ENCODE data around the gene PFKFB2. TPM values are rescaled to one million over a fixed set of nuclear protein-coding genes. Genes with fewer than 3 reads are reported as not detected.
"Not testable (repeated sequence)": the region's sequence is repeated elsewhere in the genome, so short reads cannot be mapped to it uniquely, and the experiment has no call there.

PFKFB2 gene
- total RNA-seq, 2 experiments from 2014 or later: 3.1 to 3.5 TPM

DNA sequence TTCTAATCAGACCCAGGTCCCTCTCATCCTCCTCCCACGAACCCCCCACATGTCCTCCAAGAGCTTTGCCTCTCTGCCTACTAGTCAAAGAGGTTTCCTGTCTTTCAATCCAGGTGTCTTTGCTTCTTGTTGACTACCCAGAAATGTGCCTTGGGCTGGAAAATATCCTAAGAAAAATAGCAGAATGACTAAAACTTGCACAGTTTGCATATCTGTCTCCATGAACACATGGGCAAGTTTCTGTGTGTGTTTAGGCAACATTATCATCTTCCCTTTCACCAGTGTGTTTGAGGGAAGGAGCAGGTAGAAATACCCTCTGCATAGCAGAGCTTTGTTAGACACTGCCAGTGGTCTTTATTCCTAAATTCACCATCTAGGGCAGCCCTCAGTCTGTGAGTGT lies 22.1 kb upstream of the PFKFB2 start:
- CTCF ChIA-PET: interaction anchor here (0.5 to 2.6 kb wide), 4 partner anchors 10 to 393 kb away, joined by 3 to 10 read pairs (median 4); no protein-coding TSS in a partner anchor
- H3K27me3 Mint-ChIP-seq: peaks cover 23% of the 10 kb centered on the region
- no peak overlapping the region for H3K4me3 Mint-ChIP-seq
- POLR2A ChIA-PET: no interaction called here
- no peaks in the 10 kb centered on the region for H3K36me3 Mint-ChIP-seq (ENCODE audit: low read depth)
- no peaks in the 10 kb centered on the region for H3K4me1 Mint-ChIP-seq
- intact Hi-C loops (cut with DNase I, micrococcal nuclease): no loop called here
- ATAC-seq (no peak), DNase-seq (no peak)
- H3K9me3 Mint-ChIP-seq (ENCODE audit: low read depth): no peaks in the 10 kb centered on the region
- H3K27ac Mint-ChIP-seq: no peak overlapping the region

DNA sequence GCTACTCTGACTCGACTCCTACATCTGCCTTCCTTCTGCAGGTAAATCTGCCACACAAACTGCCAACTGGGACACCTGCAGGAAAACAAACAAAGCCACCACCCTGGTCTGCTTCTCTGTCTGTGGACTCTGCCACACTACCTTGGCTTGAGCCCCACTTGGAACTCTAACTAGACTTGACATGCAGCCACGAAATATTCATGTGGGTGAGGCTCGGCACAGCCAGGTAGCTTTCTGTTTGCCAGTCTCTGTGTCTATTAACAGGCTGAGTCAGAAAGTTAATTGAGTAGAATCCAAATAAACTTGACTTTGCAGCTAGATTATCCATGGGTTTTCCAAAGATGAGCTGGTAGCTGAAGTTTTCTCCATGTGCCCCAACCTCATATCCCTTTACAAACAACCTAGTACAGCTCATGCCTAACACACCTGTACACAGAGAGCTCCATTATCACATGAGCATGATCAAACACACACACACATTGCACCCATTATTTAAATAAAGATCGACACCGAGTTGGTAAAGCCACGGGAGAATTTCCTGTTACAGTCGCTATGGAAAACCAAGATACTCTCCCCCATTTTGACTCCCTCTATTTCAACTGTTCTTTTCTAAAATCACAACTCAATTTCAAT lies 21.3 kb upstream of the PFKFB2 start:
- CTCF ChIA-PET: no interaction called here
- Mint-ChIP-seq H3K4me1 (no peaks in the 10 kb centered on the region), H3K36me3 (ENCODE audit: low read depth) (no peaks in the 10 kb centered on the region), H3K9me3 (ENCODE audit: low read depth) (no peaks in the 10 kb centered on the region), H3K27me3 (peaks cover 20% of the 10 kb centered on the region), H3K27ac (no peak overlapping the region), H3K4me3 (no peak overlapping the region)
- intact Hi-C loops (cut with DNase I, micrococcal nuclease): no loop called here
- POLR2A ChIA-PET: no interaction called here
- ATAC-seq: no peak
- DNase-seq: no peak

DNA sequence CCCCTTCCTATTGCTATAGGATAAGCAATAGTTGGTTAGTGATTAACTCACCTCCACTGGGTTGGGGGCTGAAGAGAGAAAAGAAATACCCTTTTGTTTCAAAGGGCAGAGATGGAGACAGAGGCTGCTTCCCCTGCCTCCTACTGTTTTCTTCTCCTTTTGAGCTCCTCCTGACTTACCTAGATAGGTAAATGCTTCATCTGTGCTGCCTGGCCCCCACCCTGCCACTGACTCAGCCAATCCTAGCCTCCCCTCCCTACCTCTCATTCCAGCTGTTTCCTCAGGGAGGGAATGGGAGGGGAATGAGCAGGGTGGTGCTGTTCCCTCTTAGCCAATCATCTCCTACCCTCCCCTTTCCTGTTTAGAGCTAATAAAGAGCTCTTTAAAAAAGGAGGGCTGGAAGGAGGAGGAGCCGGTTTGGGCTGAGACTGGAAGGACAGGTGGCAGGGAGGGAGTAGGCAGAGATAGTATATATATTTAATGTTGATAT lies 20.5 kb upstream of the PFKFB2 start, which contains the start of gene C1orf116:
Gene C1orf116, minus strand, starts transcription at position 229 of the 490 bp plus-strand sequence. CDS start 5,158 bp downstream, outside the sequence.
- ATAC-seq (no peak), DNase-seq (no peak)
- CTCF ChIA-PET: interaction anchor here (0.6 to 1.4 kb wide), 4 partner anchors 39 to 81 kb away, joined by 3 read pairs; no protein-coding TSS in a partner anchor
- Mint-ChIP-seq H3K27ac (no peak within 1 kb of the TSS), H3K4me3 (no peak within 1 kb of the TSS), H3K36me3 (ENCODE audit: low read depth) (no peaks in the 10 kb centered on the region), H3K9me3 (ENCODE audit: low read depth) (no peaks in the 10 kb centered on the region), H3K4me1 (no peaks in the 10 kb centered on the region), H3K27me3 (peaks cover 15% of the 10 kb centered on the region)
- intact Hi-C loops (cut with DNase I, micrococcal nuclease): no loop called here
- POLR2A ChIA-PET: no interaction called here

DNA sequence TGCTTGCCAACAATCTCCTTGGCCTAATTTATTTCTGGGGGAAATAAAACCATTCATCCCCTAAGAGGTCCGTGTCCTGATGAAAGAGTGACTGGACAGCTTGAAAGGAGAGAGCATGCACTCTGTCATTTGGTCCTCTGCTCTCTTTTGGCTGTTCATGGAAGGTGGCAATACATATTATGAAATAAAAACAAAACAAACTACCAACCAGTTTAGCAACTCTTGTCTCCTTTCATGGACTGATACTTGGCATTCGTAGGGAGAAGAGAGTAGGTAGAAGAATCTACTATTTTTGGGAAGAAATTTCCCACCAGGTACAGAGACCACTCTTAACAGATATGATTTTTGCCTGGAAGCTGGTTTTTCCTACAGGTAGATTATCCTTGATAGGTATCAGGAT lies 19.8 kb upstream of the PFKFB2 start:
- DNase-seq: no peak
- H3K36me3 Mint-ChIP-seq (ENCODE audit: low read depth): no peaks in the 10 kb centered on the region
- peaks cover 15% of the 10 kb centered on the region for H3K27me3 Mint-ChIP-seq
- H3K4me1 Mint-ChIP-seq: no peaks in the 10 kb centered on the region
- intact Hi-C loops (cut with DNase I, micrococcal nuclease): no loop called here
- H3K9me3 Mint-ChIP-seq (ENCODE audit: low read depth): no peaks in the 10 kb centered on the region
- ChIA-PET CTCF (interaction anchor here (0.7 to 1.4 kb wide), 6 partner anchors 9 to 82 kb away, joined by 3 read pairs; no protein-coding TSS in a partner anchor), POLR2A (no interaction called here)
- no peak overlapping the region for H3K27ac Mint-ChIP-seq
- no peak overlapping the region for H3K4me3 Mint-ChIP-seq
- ATAC-seq: no peak

DNA sequence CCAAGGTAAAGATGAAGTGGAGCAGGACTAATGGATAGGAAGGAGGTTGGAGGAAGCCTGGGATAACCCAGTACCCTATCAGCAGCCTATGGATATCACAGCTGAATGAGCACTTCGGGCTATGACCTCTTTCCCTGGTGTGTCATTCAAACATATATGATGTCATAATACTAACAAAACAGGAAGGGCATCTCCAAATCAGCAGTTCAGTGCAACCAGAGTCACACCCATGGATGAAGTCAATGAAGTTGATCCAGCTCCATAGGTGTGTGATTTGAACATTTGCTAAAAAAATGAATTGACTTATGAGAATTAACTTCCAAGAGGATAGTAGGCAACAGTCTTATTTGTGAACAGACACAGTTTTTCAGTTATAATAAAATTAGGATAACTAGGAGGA lies 18.9 kb upstream of the PFKFB2 start:
- DNase-seq (no peak), ATAC-seq (no peak)
- no peak overlapping the region for H3K27ac Mint-ChIP-seq
- H3K27me3 Mint-ChIP-seq: peaks cover 15% of the 10 kb centered on the region
- ChIA-PET POLR2A (no interaction called here), CTCF (interaction anchor here (0.7 to 1.4 kb wide), 3 partner anchors 8 to 37 kb away, joined by 3 read pairs; no protein-coding TSS in a partner anchor)
- H3K9me3 Mint-ChIP-seq (ENCODE audit: low read depth): no peaks in the 10 kb centered on the region
- intact Hi-C loops (cut with DNase I, micrococcal nuclease): no loop called here
- no peaks in the 10 kb centered on the region for H3K36me3 Mint-ChIP-seq (ENCODE audit: low read depth)
- H3K4me1 Mint-ChIP-seq: no peaks in the 10 kb centered on the region
- H3K4me3 Mint-ChIP-seq: no peak overlapping the region

DNA sequence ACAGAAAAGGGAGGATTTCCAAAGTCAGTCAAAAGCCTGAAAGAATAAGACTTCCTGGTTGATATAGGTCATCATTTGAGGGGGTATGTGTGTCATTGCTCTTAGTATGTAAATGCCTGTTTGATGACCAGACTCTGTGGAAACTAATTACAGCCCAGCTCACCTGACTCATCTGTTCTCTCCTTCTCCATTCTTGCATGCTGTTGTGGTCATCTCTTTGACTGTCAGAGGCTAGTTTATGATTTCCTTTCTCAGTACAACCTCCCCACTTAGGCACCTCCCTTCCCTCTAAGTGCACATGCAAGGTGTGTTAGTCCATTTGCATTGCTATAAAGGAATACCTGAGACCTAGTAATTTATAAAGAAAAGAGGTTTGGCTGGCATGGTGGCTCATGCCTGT lies 18.1 kb upstream of the PFKFB2 start:
- Mint-ChIP-seq H3K4me1 (no peaks in the 10 kb centered on the region), H3K4me3 (no peak overlapping the region), H3K36me3 (ENCODE audit: low read depth) (no peaks in the 10 kb centered on the region), H3K9me3 (ENCODE audit: low read depth) (no peaks in the 10 kb centered on the region), H3K27ac (no peak overlapping the region), H3K27me3 (peaks cover 15% of the 10 kb centered on the region)
- ChIA-PET POLR2A (no interaction called here), CTCF (interaction anchor here (0.5 kb wide), 1 partner anchor 403 kb away, joined by 4 read pairs; no protein-coding TSS in a partner anchor)
- peak; percentile 62 for ATAC-seq
- DNase-seq: no peak
- intact Hi-C loops (cut with DNase I, micrococcal nuclease): no loop called here

DNA sequence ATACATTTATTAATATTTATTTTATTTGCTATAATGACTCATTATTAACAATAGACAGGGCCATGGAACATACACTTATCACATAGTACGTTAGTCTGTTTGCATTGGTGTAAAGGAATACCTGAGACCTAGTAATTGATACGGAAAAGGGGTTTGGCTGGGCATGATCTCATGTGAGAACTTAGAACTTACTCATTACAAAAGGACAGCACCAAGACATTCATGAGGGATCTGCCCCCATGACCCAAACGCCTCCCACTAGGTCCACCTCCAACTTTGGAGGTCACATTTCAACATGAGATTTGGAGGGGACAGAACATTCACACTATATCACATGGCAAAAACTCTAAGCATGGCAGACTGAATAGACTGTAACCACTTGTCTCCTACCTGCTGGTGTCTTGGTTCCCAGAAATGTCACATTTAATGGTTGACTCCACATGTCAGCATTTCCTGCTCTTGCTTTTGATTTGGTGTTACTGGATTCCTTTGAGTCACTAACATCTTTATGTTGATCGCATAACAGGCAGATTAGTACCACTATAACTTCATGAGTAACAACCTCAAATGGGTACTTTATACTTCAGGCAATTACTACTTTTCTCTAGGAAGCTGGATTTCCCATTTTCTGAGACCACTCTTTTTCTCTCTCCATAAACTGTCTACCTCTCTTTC lies 17.1 kb upstream of the PFKFB2 start:
- peak; percentile 78 for ATAC-seq

DNA sequence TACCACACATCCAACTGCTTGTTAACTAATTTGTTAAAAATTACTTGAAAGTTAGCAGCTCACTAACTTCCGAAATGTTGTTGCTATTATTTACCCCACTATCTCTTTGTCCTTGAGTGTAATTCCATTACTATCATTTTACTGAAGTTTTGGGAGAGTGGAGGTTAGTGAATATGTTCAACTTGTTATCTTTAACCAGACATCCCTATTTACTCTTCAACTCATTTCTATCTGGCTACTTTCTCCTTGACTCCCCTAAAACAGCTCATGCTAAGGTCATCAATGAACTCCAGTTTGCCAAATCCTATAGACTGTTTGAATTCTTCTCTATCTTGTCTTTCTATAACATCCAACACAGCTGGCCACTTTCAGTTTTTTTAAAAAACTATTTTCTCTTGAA lies 16.2 kb upstream of the PFKFB2 start:
- Mint-ChIP-seq H3K36me3 (ENCODE audit: low read depth) (peaks cover under 1% of the 10 kb centered on the region), H3K27me3 (peaks cover 7% of the 10 kb centered on the region), H3K4me1 (peaks cover under 1% of the 10 kb centered on the region), H3K27ac (no peak overlapping the region), H3K9me3 (ENCODE audit: low read depth) (no peaks in the 10 kb centered on the region), H3K4me3 (no peak overlapping the region)
- ATAC-seq (no peak), DNase-seq (no peak)
- POLR2A ChIA-PET: no interaction called here
- intact Hi-C loops (cut with DNase I, micrococcal nuclease): no loop called here
- CTCF ChIA-PET: interaction anchor here (0.5 to 2.5 kb wide), 7 partner anchors 11 to 1058 kb away, joined by 3 to 11 read pairs (median 4); partner anchors contain the start of gene PFKFB2

More for the DNA sequence above, 17.1 kb upstream of the PFKFB2 start:
- intact Hi-C loops (cut with DNase I, micrococcal nuclease): no loop called here
- ChIA-PET CTCF (interaction anchor here (0.7 to 2.5 kb wide), 5 partner anchors 11 to 1059 kb away, joined by 3 to 11 read pairs (median 4); partner anchors contain the start of gene PFKFB2), POLR2A (no interaction called here)
- no peak for DNase-seq
- no peak overlapping the region for H3K27ac Mint-ChIP-seq
- H3K4me3 Mint-ChIP-seq: no peak overlapping the region
- H3K36me3 Mint-ChIP-seq (ENCODE audit: low read depth): no peaks in the 10 kb centered on the region
- no peaks in the 10 kb centered on the region for H3K4me1 Mint-ChIP-seq
- H3K27me3 Mint-ChIP-seq: peaks cover 12% of the 10 kb centered on the region
- H3K9me3 Mint-ChIP-seq (ENCODE audit: low read depth): no peaks in the 10 kb centered on the region

DNA sequence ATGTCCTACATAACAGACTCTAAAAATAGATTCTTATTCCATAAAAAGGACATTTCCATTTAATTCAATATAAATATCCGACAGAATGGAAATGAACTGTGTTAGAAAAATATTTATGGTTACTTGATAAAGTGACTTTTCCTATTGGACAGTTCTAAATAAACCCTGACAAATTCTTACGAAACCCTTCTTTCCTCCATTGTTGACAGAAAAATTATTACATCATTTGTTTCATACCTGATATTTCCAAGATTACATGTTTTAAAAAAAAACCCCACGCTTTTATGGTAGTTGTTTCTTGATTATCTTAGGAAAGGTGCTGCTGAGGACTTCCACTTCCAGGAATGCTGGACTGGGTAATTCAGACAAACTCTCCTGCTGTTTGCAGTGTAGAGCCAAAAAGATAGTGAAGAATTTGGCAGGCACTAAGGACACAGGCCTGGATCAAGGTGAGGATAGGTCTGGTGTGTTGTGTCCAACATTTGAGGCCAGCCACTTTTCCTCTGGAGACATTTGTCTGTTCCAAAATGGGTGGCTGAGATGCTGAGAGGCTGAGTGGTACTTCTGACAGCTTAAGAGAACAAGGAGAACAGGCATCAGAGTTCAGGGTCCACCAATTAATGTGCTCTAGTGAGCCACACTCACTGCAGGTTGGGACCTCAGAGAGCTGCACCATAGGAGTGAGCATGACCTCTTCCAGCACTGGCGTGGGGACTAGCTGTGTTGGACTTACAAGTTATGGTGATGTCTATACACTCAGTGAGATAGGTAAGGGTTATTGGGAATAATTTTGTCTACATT lies 13.5 kb upstream of the PFKFB2 start:
- POLR2A ChIA-PET: no interaction called here
- no peaks in the 10 kb centered on the region for H3K9me3 Mint-ChIP-seq (ENCODE audit: low read depth)
- H3K4me1 Mint-ChIP-seq: peaks cover 11% of the 10 kb centered on the region
- H3K27me3 Mint-ChIP-seq: no peaks in the 10 kb centered on the region
- H3K4me3 Mint-ChIP-seq: no peak overlapping the region
- CTCF ChIA-PET: interaction anchor here (1.5 kb wide), 1 partner anchor 10 kb away, joined by 5 read pairs; no protein-coding TSS in a partner anchor
- DNase-seq (no peak), ATAC-seq (no peak)
- H3K27ac Mint-ChIP-seq: no peak overlapping the region
- intact Hi-C loops (cut with DNase I, micrococcal nuclease): no loop called here
- peaks cover 3% of the 10 kb centered on the region for H3K36me3 Mint-ChIP-seq (ENCODE audit: low read depth)

DNA sequence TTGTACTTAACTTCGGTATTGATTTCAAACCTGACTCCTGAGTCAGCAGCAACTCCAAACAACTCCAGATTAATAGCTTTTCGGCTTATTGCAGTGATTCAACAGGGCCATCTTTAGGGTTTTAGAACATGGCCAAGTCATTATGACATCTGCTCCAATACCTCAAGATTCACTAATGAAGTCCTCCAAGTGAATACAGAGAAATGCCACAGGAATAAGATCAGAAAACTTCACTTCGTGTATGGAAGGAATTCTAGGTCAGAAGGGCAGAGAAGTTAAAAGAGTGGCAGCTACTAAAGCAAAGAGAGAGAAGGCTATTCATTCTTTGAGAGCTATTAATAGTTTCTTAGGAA lies 12.9 kb upstream of the PFKFB2 start:
- Mint-ChIP-seq H3K4me3 (no peak overlapping the region), H3K27me3 (no peaks in the 10 kb centered on the region), H3K27ac (no peak overlapping the region), H3K4me1 (peaks cover 16% of the 10 kb centered on the region), H3K36me3 (ENCODE audit: low read depth) (peaks cover 5% of the 10 kb centered on the region), H3K9me3 (ENCODE audit: low read depth) (no peaks in the 10 kb centered on the region)
- CTCF ChIA-PET: interaction anchor here (1.5 kb wide), 1 partner anchor 10 kb away, joined by 5 read pairs; no protein-coding TSS in a partner anchor
- ATAC-seq (no peak), DNase-seq (no peak)
- intact Hi-C loops (cut with DNase I, micrococcal nuclease): no loop called here
- POLR2A ChIA-PET: no interaction called here

DNA sequence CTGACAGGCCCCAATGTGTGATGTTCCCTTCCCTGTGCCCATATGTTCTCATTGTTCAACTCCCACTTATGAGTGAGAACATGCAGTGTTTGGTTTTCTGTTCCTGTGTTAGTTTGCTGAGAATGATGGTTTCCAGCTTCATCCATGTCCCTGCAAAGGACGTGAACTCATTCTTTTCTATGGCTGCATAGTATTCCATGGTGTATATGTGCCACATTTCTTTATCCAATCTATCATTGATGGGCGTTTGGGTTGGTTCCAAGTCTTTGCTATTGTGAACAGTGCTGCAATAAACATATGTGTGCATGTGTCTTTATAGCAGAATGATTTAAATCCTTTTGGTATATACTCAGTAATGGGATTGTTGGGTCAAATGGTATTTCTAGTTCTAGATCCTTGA lies 11.7 kb upstream of the PFKFB2 start:
- DNase-seq; H3K27me3 Mint-ChIP-seq; H3K4me3 Mint-ChIP-seq; H3K9me3 Mint-ChIP-seq (ENCODE audit: low read depth); H3K27ac Mint-ChIP-seq; POLR2A ChIA-PET; ATAC-seq; intact Hi-C loops (cut with DNase I, micrococcal nuclease): not testable (repeated sequence)
- Mint-ChIP-seq H3K36me3 (ENCODE audit: low read depth) (peaks cover 11% of the 10 kb centered on the region), H3K4me1 (peaks cover 25% of the 10 kb centered on the region)
- CTCF ChIA-PET: interaction anchor here (0.6 kb wide), 1 partner anchor 204 kb away, joined by 3 read pairs; no protein-coding TSS in a partner anchor
